ENCODE measurements around the gene EFNA3. TPM values are rescaled to one million over a fixed set of nuclear protein-coding genes. Genes with fewer than 3 reads are reported as not detected.

The EFNA3 gene, protein sequence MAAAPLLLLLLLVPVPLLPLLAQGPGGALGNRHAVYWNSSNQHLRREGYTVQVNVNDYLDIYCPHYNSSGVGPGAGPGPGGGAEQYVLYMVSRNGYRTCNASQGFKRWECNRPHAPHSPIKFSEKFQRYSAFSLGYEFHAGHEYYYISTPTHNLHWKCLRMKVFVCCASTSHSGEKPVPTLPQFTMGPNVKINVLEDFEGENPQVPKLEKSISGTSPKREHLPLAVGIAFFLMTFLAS
- 1 to 10 TPM in 2 of 4 donors, under 1 TPM in 1, not detected in 1; 0.84 to 1.8 (median 1.6) TPM for total RNA-seq

DNA sequence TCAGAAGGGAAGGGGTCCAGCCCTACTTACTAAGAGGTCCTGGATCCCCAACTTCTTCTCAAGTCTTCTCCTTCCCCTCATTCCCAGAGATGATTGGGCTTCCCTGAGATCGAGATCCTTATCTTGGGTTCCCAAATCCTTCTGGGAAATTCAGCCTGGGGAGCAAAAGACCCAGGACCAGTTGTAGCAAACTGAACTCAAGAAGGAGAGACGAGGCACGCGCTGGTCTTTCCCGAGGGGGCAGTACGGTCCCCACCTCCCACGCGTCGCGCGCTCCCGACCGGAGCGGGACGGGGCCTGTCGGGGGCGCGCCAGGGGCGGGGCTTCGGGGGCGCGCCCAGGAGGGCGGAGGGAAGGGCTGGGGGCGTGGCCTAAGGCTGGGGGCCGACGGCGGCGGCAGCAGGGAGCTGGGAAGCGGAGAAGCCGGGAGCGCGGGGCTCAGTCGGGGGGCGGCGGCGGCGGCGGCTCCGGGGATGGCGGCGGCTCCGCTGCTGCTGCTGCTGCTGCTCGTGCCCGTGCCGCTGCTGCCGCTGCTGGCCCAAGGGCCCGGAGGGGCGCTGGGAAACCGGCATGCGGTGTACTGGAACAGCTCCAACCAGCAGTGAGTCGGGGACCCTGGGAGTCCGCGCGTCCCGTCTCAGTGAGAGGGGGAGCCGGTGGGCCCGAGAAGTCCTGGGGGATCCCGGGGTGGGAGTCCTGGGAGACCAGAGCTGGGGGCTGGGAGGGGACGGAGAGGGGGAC, at the start of gene EFNA3:
TSS of gene EFNA3 (plus strand) at position 369 of the 741 bp plus-strand sequence. CDS start at position 474, 105 bp downstream.
- ATAC-seq (ENCODE audit: low FRiP score), result peak; percentile 70
- DNase-seq (ENCODE audit: low spot score), result peak; percentile 46
- TF ChIP-seq, protein P1, sequence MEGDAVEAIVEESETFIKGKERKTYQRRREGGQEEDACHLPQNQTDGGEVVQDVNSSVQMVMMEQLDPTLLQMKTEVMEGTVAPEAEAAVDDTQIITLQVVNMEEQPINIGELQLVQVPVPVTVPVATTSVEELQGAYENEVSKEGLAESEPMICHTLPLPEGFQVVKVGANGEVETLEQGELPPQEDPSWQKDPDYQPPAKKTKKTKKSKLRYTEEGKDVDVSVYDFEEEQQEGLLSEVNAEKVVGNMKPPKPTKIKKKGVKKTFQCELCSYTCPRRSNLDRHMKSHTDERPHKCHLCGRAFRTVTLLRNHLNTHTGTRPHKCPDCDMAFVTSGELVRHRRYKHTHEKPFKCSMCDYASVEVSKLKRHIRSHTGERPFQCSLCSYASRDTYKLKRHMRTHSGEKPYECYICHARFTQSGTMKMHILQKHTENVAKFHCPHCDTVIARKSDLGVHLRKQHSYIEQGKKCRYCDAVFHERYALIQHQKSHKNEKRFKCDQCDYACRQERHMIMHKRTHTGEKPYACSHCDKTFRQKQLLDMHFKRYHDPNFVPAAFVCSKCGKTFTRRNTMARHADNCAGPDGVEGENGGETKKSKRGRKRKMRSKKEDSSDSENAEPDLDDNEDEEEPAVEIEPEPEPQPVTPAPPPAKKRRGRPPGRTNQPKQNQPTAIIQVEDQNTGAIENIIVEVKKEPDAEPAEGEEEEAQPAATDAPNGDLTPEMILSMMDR (IDR thresholded peaks at IDR 0.05), result no peak

DNA sequence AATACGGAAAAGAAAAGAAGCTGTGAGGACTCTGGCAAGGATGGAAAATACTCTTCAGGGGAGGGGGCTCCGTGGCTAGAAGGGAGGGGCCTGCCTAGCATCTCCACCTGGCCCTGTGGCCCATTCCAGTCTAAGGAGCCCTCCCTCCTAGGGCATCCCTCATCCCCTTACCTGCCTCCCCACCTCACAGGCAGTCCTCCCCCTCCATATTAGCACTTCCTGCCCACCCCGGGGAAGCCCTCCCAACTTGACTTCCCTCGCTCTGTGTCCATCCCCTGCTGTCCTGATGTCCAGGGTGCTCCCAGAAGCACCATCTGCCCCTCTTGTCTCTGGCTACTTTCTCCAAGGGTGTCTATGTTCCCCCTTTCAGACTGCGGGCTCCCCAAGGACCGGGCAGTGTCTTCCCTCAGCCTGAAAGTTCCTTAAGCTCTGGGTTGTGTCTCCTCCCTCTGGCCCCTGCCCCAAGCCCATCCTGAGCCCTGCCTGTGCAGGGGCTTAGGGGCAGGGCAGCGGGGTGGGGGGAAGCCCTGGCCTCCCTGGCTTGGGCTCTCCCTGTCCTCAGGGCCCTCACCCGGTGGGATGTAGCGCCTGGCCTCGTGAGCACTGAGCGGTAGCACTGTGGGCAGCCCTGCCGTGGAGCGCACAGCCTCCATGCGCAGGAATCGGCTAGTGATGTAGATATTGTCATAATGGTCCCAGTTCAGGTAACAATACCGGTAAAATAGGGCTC, 49.0 kb upstream of the EFNA3 start:
- DNase-seq (ENCODE audit: low spot score), result no peak
- TF ChIP-seq, protein P1 (IDR thresholded peaks at IDR 0.05), result no peak
- no peak for ATAC-seq (ENCODE audit: low FRiP score)

DNA sequence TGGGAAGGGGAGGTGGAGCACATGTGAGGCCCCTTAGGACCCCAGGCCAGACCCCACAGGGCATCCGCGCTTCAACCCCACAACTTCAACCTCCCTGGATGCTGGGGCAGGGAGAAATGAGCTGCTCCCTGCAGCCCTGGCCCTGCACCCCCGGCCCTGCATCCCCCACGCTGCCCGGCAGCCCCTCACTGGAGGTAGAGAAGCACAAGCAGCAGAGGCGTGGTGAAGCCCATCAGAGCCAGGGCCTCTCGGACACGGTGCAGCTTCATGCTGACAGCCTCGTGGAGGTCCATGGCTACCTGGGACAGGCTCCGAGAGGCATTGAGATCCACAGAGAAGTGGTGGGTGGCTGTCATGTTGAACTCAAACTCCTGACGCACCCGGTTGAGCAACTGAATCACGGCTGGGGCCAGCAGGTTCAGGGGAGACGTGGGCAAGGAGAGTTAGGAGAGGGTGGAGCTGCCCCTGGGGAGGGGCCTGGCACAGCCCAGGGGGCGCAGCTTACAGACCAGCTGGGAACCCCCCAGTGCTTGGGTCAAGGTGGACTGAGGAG, 48.3 kb upstream of the EFNA3 start:
- TF ChIP-seq, protein P1 (IDR thresholded peaks at IDR 0.05), result no peak
- DNase-seq (ENCODE audit: low spot score) (no peak), ATAC-seq (ENCODE audit: low FRiP score) (no peak)

DNA sequence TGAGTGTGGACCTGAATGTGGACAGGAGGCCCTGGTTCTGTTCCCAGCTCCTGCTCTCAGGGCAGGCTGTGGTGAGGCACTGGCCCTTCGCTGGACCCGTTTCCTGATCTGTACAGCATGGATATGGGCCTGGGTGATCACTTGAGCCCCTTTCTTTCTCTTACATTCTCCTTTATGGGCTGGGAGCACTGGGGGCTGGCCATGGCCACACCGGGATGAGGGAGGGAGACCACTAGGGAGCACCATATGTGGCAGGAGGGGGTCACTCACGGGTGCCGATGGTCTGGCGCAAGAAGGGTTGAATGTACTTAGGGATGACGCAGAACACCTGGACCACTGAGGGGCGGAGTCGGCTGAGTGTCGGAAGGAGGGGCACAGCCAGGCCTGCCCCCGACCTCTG, 47.7 kb upstream of the EFNA3 start:
- ATAC-seq (ENCODE audit: low FRiP score), result no peak
- TF ChIP-seq, protein P1 (IDR thresholded peaks at IDR 0.05), result no peak
- DNase-seq (ENCODE audit: low spot score), result no peak

DNA sequence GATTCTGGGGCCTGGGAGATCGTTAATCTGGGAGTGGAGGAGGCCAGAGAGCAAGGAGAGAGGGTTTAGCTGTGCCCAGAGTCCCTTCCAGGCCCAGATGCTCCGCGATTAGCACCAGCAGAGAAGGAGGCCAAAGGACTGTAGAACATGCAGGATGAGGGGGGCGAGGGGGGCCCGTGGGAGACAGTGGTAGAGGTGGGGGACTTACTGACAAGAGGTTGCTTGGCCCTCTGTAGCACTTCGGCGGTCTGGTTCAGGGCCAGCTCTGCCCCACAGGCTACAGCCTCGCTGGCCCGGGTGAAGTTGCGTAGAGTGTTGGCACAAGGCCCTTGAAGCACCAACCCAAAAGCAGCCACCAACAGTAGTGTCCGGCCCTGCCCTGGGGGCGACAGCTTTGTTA, 45.8 kb upstream of the EFNA3 start:
- ATAC-seq (ENCODE audit: low FRiP score), result no peak
- TF ChIP-seq, protein P1 (IDR thresholded peaks at IDR 0.05), result no peak
- DNase-seq (ENCODE audit: low spot score), result no peak

DNA sequence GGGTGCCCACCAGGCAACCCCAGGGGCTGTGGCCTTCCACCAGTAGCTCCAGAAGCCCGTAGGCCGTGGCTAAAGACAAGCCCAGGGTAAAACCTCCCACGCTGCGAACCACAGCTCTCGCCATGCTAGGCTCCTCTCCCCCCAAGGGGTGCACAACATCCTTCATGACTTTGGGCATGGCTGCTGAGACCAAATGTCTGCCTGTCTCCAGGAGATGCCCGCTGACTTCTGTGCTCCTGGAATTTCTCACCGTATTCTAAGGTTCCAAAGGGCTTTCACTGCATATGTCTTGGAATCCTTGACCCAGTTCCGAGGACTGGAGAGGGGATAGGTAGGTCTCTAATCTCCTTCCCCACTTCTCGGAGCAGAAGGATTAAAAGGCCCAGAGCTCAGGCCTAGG, 45.1 kb upstream of the EFNA3 start, which contains the start of the genes DCST1 and DCST2:
TSS of gene DCST1 (plus strand) at position 301 of the 400 bp plus-strand sequence. CDS start 213 bp downstream, outside the sequence.
TSS of gene DCST2 (minus strand) at position 258 of the 400 bp plus-strand sequence. CDS start at position 178, 80 bp downstream.
- DNase-seq (ENCODE audit: low spot score), result no peak
- TF ChIP-seq, protein P1 (IDR thresholded peaks at IDR 0.05), result no peak
- ATAC-seq (ENCODE audit: low FRiP score), result no peak
